Stomach (tissue), 4 donors: ENCODE results near the gene HTR6.

Source experiments
- EP300 ChIP-seq: sonication (generic); formaldehyde crosslinking; IDR thresholded peaks from one replicate; pipeline ENCODE4 v1.6.1; 2017; ENCODE audit warnings: antibody characterized with exemption
- POLR2AphosphoS5 ChIP-seq, 3 donors: sonication (generic); formaldehyde crosslinking; IDR thresholded peaks; one replicate each; pipeline ENCODE4 v1.6.1; 2016; ENCODE audit warnings: antibody characterized with exemption in 3 of 3
- TF ChIP-seq, protein P1 (sequence below), 7 experiments: fragments of 450-650 bp in 4 of 7; fragments of 200-600 bp in 3 of 7; sonication (generic) in 3 of 7; IDR thresholded peaks; one replicate each; pipeline ENCODE4 v1.5.1; 2016 to 2019; ENCODE audit warnings: antibody characterized with exemption in 7 of 7, control low read depth in 2 of 7, mild to moderate bottlenecking in 1 of 7

GRCh38 chr1:19661721-19662228 is 2.9 kb upstream of the HTR6 start:
- TF ChIP-seq POLR2AphosphoS5 (IDR thresholded peaks at IDR 0.05) (no peak), EP300 (no peak)
- TF ChIP-seq, protein P1, sequence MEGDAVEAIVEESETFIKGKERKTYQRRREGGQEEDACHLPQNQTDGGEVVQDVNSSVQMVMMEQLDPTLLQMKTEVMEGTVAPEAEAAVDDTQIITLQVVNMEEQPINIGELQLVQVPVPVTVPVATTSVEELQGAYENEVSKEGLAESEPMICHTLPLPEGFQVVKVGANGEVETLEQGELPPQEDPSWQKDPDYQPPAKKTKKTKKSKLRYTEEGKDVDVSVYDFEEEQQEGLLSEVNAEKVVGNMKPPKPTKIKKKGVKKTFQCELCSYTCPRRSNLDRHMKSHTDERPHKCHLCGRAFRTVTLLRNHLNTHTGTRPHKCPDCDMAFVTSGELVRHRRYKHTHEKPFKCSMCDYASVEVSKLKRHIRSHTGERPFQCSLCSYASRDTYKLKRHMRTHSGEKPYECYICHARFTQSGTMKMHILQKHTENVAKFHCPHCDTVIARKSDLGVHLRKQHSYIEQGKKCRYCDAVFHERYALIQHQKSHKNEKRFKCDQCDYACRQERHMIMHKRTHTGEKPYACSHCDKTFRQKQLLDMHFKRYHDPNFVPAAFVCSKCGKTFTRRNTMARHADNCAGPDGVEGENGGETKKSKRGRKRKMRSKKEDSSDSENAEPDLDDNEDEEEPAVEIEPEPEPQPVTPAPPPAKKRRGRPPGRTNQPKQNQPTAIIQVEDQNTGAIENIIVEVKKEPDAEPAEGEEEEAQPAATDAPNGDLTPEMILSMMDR (IDR thresholded peaks at IDR 0.05): peak in 4 of 7 experiments; percentile 37 to 79 (median 50)
